Transverse colon (tissue), 4 donors: Measurements from ENCODE around the gene BRIP1. TPM values are rescaled to one million over a fixed set of nuclear protein-coding genes. Genes with fewer than 3 reads are reported as not detected.
A peak's percentile ranks its signal among the peaks of the same experiment; 100 is the strongest.
"Not testable (repeated sequence)": the region's sequence is repeated elsewhere in the genome, so short reads cannot be mapped to it uniquely, and the experiment has no call there.

Experiments used
- DNase-seq: peaks from one replicate; pipeline ENCODE4 v3.0.0-alpha.2; 2019
- H3K27ac ChIP-seq, 4 donors: fragments of 200-600 bp; sonication (generic); 2 replicates each; pipeline ENCODE4 v1.5.1; 2016 to 2018; ENCODE audit warnings: inconsistent platforms in 4 of 4
- H3K27me3 ChIP-seq: fragments of 200-600 bp; sonication (generic); 2 replicates; pipeline ENCODE4 v1.5.1; 2017; ENCODE audit warnings: inconsistent platforms
- H3K36me3 ChIP-seq, 4 donors: fragments of 200-600 bp; sonication (generic); 2 replicates each; pipeline ENCODE4 v1.5.1; 2017 to 2019; ENCODE audit warnings: inconsistent platforms in 4 of 4
- H3K4me1 ChIP-seq, 4 donors: fragments of 200-600 bp; sonication (generic); 2 replicates each; pipeline ENCODE4 v1.5.1; 2017 to 2020; ENCODE audit warnings: inconsistent platforms in 4 of 4
- H3K4me3 ChIP-seq, 4 donors: fragments of 200-600 bp; sonication (generic); 1 replicate in 1 of 4; 2 replicates in 3 of 4; pipeline versions ENCODE4 v1.5.1 to v1.6.1; 2017 to 2019; ENCODE audit warnings: inconsistent platforms in 4 of 4
- H3K9me3 ChIP-seq, 2 donors: fragments of 200-600 bp; sonication (generic); 2 replicates each; pipeline ENCODE4 v1.5.1; 2017 to 2019; ENCODE audit warnings: inconsistent platforms in 2 of 2
- CTCF ChIP-seq, 5 experiments: fragments of 200-600 bp in 3 of 5; fragments of 450-650 bp in 2 of 5; sonication (generic) in 3 of 5; IDR thresholded peaks; 1 replicate in 2 of 5; 2 replicates in 3 of 5; pipeline ENCODE4 v1.5.1; 2016 to 2017; ENCODE audit warnings: antibody characterized with exemption in 5 of 5, inconsistent platforms in 3 of 5, mild to moderate bottlenecking in 2 of 5, moderate library complexity in 1 of 5
- EP300 ChIP-seq: sonication (generic); formaldehyde crosslinking; IDR thresholded peaks from one replicate; pipeline ENCODE4 v1.6.1; 2017; ENCODE audit warnings: antibody characterized with exemption, low read depth
- POLR2A ChIP-seq: fragments of 450-650 bp; IDR thresholded peaks from one replicate; pipeline ENCODE4 v1.6.1; 2016; ENCODE audit warnings: antibody characterized with exemption, mild to moderate bottlenecking, moderate library complexity
- POLR2AphosphoS5 ChIP-seq, 3 donors: sonication (generic); formaldehyde crosslinking; IDR thresholded peaks; one replicate each; pipeline ENCODE4 v1.6.1; 2016; ENCODE audit warnings: antibody characterized with exemption in 3 of 3
- WGBS, 2 donors: methylation state at CpG; one replicate each; pipeline ENCODE4 v1.1.5; 2018; ENCODE audit warnings: low coverage in 1 of 2; 5-methylcytosine and 5-hydroxymethylcytosine counted together
- in situ Hi-C, 4 donors: fragments of 200-750 bp; cut with MboI; loops; one replicate each; pipeline versions ENCODE4 v1.15.0 to v1.15.1; 2017; ENCODE audit warnings: low sequenced_read_pairs in 3 of 4, low pct_ligation_motif_present in 1 of 4, low pct_unique_long_range_greater_than_20kb in 1 of 4
- intact Hi-C: fragments of 100-400 bp; cut with DNase I; formaldehyde crosslinking; loops from one replicate; pipeline ENCODE4 v1.15.1; 2023; ENCODE audit warnings: low total_unique reads
- total RNA-seq, 4 donors: library from RNA; depleted of rRNA; stranded (reverse); fragments of >200 nt; gene quantifications; one replicate each; pipeline ENCODE4 v1.1.0, GENCODE V29; 2016

The BRIP1 gene
- total RNA-seq, 4 donors from 2014 or later: 0.80 to 1.9 (median 1.2) TPM

GRCh38 chr17:61904094-61904710 is 40.9 kb upstream of the BRIP1 start:
- Histone ChIP-seq H3K27me3 (no peaks in the 10 kb centered on the region), H3K4me3 (no peak overlapping the region), H3K36me3 (peaks cover 0 to 19% (median 5%) of the 10 kb centered on the region in 4 donors), H3K9me3 (no peaks in the 10 kb centered on the region), H3K4me1 (no peaks in the 10 kb centered on the region), H3K27ac (peak overlapping the region in 1 of 4 donors; percentile 18)
- intact Hi-C loops (no loop called here), in situ Hi-C loops (no loop called here)
- peak; percentile 30 for DNase-seq
- TF ChIP-seq POLR2A (no peak), POLR2AphosphoS5 (IDR thresholded peaks at IDR 0.05) (no peak), CTCF (IDR thresholded peaks at IDR 0.05) (no peak), EP300 (no peak)
- WGBS, 2 donors: 80 to 86% methylated on average over 5 of the region's 5 CpGs

- Histone ChIP-seq H3K9me3 (no peaks in the 10 kb centered on the region), H3K36me3 (peaks cover 0 to 22% (median 3%) of the 10 kb centered on the region in 4 donors), H3K4me3 (no peak overlapping the region), H3K27me3 (no peaks in the 10 kb centered on the region), H3K4me1 (no peaks in the 10 kb centered on the region), H3K27ac (no peak overlapping the region)
- intact Hi-C loops (no loop called here), in situ Hi-C loops (no loop called here)
- TF ChIP-seq POLR2A (no peak), POLR2AphosphoS5 (IDR thresholded peaks at IDR 0.05) (no peak), CTCF (IDR thresholded peaks at IDR 0.05) (no peak), EP300 (no peak)
- WGBS, 2 donors: 99% methylated on average over 3 of the region's 3 CpGs; no CpG with 5 or more reads in 1 of the 2 donors
- no peak for DNase-seq
These were observed 39.9 kb upstream of the BRIP1 start for GRCh38 chr17:61903251-61903650.

- in situ Hi-C loops (no loop called here), intact Hi-C loops (no loop called here)
- H3K36me3 ChIP-seq: peaks cover 0 to 27% (median 7%) of the 10 kb centered on the region in 4 donors
- H3K27me3 ChIP-seq: no peaks in the 10 kb centered on the region
- WGBS, 2 donors: 90 to 97% methylated on average over 2 of the region's 2 CpGs
- no peak overlapping the region for H3K4me3 ChIP-seq
- no peaks in the 10 kb centered on the region for H3K9me3 ChIP-seq
- no peak overlapping the region for H3K27ac ChIP-seq
- DNase-seq: no peak
- TF ChIP-seq POLR2A (no peak), EP300 (no peak), POLR2AphosphoS5 (IDR thresholded peaks at IDR 0.05) (no peak), CTCF (IDR thresholded peaks at IDR 0.05) (no peak)
- H3K4me1 ChIP-seq: no peaks in the 10 kb centered on the region
These were observed 34.3 kb upstream of the BRIP1 start for GRCh38 chr17:61897548-61898180.

GRCh38 chr17:61895391-61895790 is 32.1 kb upstream of the BRIP1 start:
- Histone ChIP-seq H3K9me3 (no peaks in the 10 kb centered on the region), H3K4me3 (no peak overlapping the region), H3K27ac (no peak overlapping the region), H3K36me3 (peaks cover 0 to 27% (median 6%) of the 10 kb centered on the region in 4 donors), H3K27me3 (no peaks in the 10 kb centered on the region), H3K4me1 (no peaks in the 10 kb centered on the region)
- in situ Hi-C loops (no loop called here), intact Hi-C loops (no loop called here)
- 50 to 91% methylated on average over 2 of the region's 2 CpGs for WGBS, 2 donors
- no peak for TF ChIP-seq POLR2AphosphoS5 (IDR thresholded peaks at IDR 0.05)
- no peak for TF ChIP-seq POLR2A
- no peak for TF ChIP-seq CTCF (IDR thresholded peaks at IDR 0.05)
- TF ChIP-seq EP300: no peak
- DNase-seq: no peak

GRCh38 chr17:61894310-61894709 is 31.0 kb upstream of the BRIP1 start:
- intact Hi-C loops, H3K27ac ChIP-seq, H3K27me3 ChIP-seq, DNase-seq, H3K4me1 ChIP-seq, H3K9me3 ChIP-seq, in situ Hi-C loops, H3K4me3 ChIP-seq: not testable (repeated sequence)
- WGBS, 2 donors: 76 to 87% methylated on average over 5 of the region's 5 CpGs
- peaks cover 0 to 33% (median 10%) of the 10 kb centered on the region in 4 donors for H3K36me3 ChIP-seq

GRCh38 chr17:61887733-61888132 is 24.4 kb upstream of the BRIP1 start:
- 94 to 95% methylated on average over 6 of the region's 6 CpGs for WGBS, 2 donors
- not testable (repeated sequence) for H3K4me1 ChIP-seq
- H3K36me3 ChIP-seq: peaks cover 0 to 27% (median 7%) of the 10 kb centered on the region in 4 donors

More at GRCh38 chr17:61887733-61888132, 24.4 kb upstream of the BRIP1 start:
- H3K9me3 ChIP-seq, in situ Hi-C loops, H3K4me3 ChIP-seq, H3K27me3 ChIP-seq, H3K27ac ChIP-seq, DNase-seq, intact Hi-C loops: not testable (repeated sequence)
